Naive thymus-derived CD4-positive, alpha-beta T cell (primary cell): ENCODE results near the gene LENG1. TPM values are rescaled to one million over a fixed set of nuclear protein-coding genes. Genes with fewer than 3 reads are reported as not detected.

ENCODE experiments used
- ATAC-seq: fragments of 150-1000 bp; cut with Tn5 transposase; 2 replicates; pipeline ENCODE4 v1.10.0; 2021; ENCODE audit warnings: mild to moderate bottlenecking, moderate library complexity
- CTCF ChIA-PET: fragments of 350-600 bp; sonication (Branson Sonifier 250); formaldehyde crosslinking; loops from one replicate; lab custom pipeline; 2021; ENCODE audit warnings: antibody characterized with exemption; lab: Charles Lee
- POLR2A ChIA-PET: fragments of 350-600 bp; sonication (Branson Sonifier 250); formaldehyde crosslinking; loops from one replicate; lab custom pipeline; 2021; ENCODE audit warnings: antibody characterized with exemption, inconsistent platforms; lab: Charles Lee
- DNase-seq, 9 donors: peaks; one replicate each; pipeline versions ENCODE4 v3.0.0 to v3.0.0-alpha.2; 2020 to 2022; ENCODE audit warnings: mixed read lengths in 1 of 9
- H3K27ac ChIP-seq: one replicate; pipeline ENCODE4 v1.7.0; 2013; ENCODE audit warnings: mild to moderate bottlenecking, low read depth, low read length, moderate library complexity
- H3K27me3 ChIP-seq, 2 donors: one replicate each; pipeline ENCODE4 v1.7.0; 2013; ENCODE audit warnings: low read length in 2 of 2, mild to moderate bottlenecking in 2 of 2, moderate library complexity in 2 of 2; ENCODE audit not compliant: control insufficient read depth in 2 of 2, insufficient read depth in 2 of 2
- H3K36me3 ChIP-seq, 3 experiments: 1 replicate in 2 of 3; 2 replicates in 1 of 3; pipeline ENCODE4 v1.7.0; 2013; ENCODE audit warnings: low read length in 3 of 3, mild to moderate bottlenecking in 3 of 3, moderate library complexity in 1 of 3; ENCODE audit not compliant: insufficient read depth in 3 of 3, control insufficient read depth in 2 of 3
- H3K4me1 ChIP-seq, 2 donors: one replicate each; pipeline ENCODE4 v1.7.0; 2013; ENCODE audit warnings: low read length in 2 of 2, mild to moderate bottlenecking in 2 of 2, moderate library complexity in 1 of 2; ENCODE audit not compliant: control insufficient read depth in 2 of 2, insufficient read depth in 2 of 2
- H3K4me3 ChIP-seq: 2 replicates; pipeline ENCODE4 v1.7.0; 2013; ENCODE audit warnings: mild to moderate bottlenecking, low read length
- H3K9me3 ChIP-seq, 3 experiments: 1 replicate in 2 of 3; 2 replicates in 1 of 3; pipeline ENCODE4 v1.7.0; 2013; ENCODE audit warnings: low read length in 3 of 3; ENCODE audit not compliant: control insufficient read depth in 2 of 3
- H3K27ac Mint-ChIP-seq, 9 donors: one replicate each; pipeline ENCODE4 v1.8.0; 2020 to 2022; ENCODE audit warnings: mixed read lengths in 9 of 9, mild to moderate bottlenecking in 8 of 9, moderate library complexity in 5 of 9, inconsistent platforms in 2 of 9
- H3K27me3 Mint-ChIP-seq, 5 donors: one replicate each; pipeline ENCODE4 v1.8.0; 2021 to 2022; ENCODE audit warnings: mixed read lengths in 5 of 5, mild to moderate bottlenecking in 1 of 5
- H3K36me3 Mint-ChIP-seq, 5 donors: one replicate each; pipeline ENCODE4 v1.8.0; 2020 to 2022; ENCODE audit warnings: mixed read lengths in 5 of 5, mild to moderate bottlenecking in 3 of 5, inconsistent platforms in 1 of 5
- H3K4me1 Mint-ChIP-seq, 7 donors: one replicate each; pipeline ENCODE4 v1.8.0; 2020 to 2022; ENCODE audit warnings: mixed read lengths in 7 of 7, mild to moderate bottlenecking in 3 of 7, inconsistent platforms in 1 of 7
- H3K4me3 Mint-ChIP-seq, 10 donors: one replicate each; pipeline ENCODE4 v1.8.0; 2020 to 2022; ENCODE audit warnings: mild to moderate bottlenecking in 10 of 10, mixed read lengths in 10 of 10, moderate library complexity in 6 of 10, inconsistent platforms in 2 of 10
- H3K9me3 Mint-ChIP-seq, 11 donors: one replicate each; pipeline ENCODE4 v1.8.0; 2020 to 2022; ENCODE audit warnings: mixed read lengths in 11 of 11, mild to moderate bottlenecking in 4 of 11, inconsistent platforms in 1 of 11, moderate library complexity in 1 of 11
- intact Hi-C, 2 donors: fragments of 100-400 bp; cut with micrococcal nuclease; formaldehyde crosslinking; loops; one replicate each; pipeline ENCODE4 v1.15.1; 2023
- polyA plus RNA-seq, 2 donors: library from polyadenylated mRNA; unstranded; fragments of 300-500 nt; fragmentation: Illumina TruSeq; gene quantifications; one replicate each; pipeline ENCODE4 v1.2.3, GENCODE V29; 2021
- total RNA-seq, 6 experiments: library from RNA in 5 of 6; stranded (reverse) in 5 of 6; gene quantifications; 1 replicate in 5 of 6; 2 replicates in 1 of 6; pipeline ENCODE4 v1.2.3 and lab custom pipeline; 2021 to 2026

The LENG1 gene
- total and polyA plus RNA-seq, 7 experiments from 2014 or later = 7.1 to 20.4 (median 11.9) TPM

DNA sequence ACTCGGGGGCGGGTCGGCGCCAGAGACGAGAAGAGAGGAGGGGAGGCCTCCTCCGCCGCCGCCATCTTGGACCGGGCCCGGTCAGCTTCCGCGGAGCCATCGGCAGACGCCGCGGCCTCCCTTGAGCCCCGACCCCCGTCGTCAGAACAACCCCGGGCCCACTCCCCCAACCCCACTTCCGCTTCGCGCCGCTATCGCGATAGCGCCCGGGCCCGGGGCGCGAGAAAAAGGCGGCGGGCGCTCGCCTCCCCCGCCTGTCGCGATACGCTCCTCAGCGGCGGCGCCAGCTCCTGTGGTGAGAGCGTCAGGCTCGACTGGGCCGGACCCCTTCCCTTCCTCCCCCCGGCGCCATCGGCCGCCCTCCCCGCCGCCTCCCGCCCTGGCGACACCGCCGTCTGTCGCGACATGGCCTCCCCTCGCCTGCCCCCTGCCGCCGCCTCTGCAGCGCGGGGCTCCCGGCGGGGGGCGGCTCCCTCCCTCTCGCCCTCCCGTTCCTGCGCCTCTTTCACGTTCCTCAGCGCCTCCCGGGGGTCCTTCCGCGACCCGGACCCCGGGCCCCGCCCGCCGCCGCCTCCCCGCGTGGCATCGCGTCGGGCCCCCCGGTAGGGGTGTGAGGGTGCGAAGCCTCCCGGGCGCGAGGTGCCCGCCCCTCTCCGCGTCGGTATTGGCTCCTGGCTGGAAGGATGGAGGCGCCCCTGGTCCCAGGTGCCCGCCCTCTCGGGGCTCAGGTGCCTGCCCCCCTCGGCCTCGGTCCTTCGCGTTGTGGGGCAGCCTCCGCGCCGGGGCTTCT lies 21.6 kb downstream of the LENG1 start, which contains the start of gene CNOT3:
Gene CNOT3 (plus strand): TSS at position 64 of the 790 bp plus-strand sequence. CDS start 5,217 bp downstream, outside the sequence.
- CTCF ChIA-PET = interaction anchor here (1.0 to 1.9 kb wide), 5 partner anchors 19 to 97 kb away, joined by 4 to 7 read pairs (median 5); partner anchors contain the start of genes LENG1 and MBOAT7
- Histone ChIP-seq H3K27ac (peak within 1 kb of the TSS; percentile 97), H3K4me1 (peaks cover 19 to 30% of the 10 kb centered on the region in 2 donors), H3K9me3 (no peaks in the 10 kb centered on the region), H3K4me3 (peak within 1 kb of the TSS; percentile 66), H3K36me3 (peaks cover 0 to 24% (median 5%) of the 10 kb centered on the region in 3 experiments), H3K27me3 (no peaks in the 10 kb centered on the region)
- no peaks in the 10 kb centered on the region for H3K27me3 Mint-ChIP-seq
- POLR2A ChIA-PET = interaction anchor here (0.5 to 9.6 kb wide), 11 partner anchors 10 to 1517 kb away, joined by 3 to 173 read pairs (median 12); partner anchors contain the start of genes LENG1, LENG8, MBOAT7 and MYADM
- peaks cover 0 to 13% (median 4%) of the 10 kb centered on the region in 5 donors for H3K36me3 Mint-ChIP-seq
- H3K4me3 Mint-ChIP-seq = peak within 1 kb of the TSS; percentile 87 to 98 (median 90)
- H3K9me3 Mint-ChIP-seq = peaks cover 0 to 3% (median 0%) of the 10 kb centered on the region in 11 donors
- peaks cover 38 to 60% (median 47%) of the 10 kb centered on the region in 7 donors for H3K4me1 Mint-ChIP-seq
- H3K27ac Mint-ChIP-seq = peak within 1 kb of the TSS; percentile 85 to 94 (median 92)
- peak in 2 of 9 donors; percentile 45 to 53 for DNase-seq
- no peak for ATAC-seq
- intact Hi-C loops = loop anchor here (1.0 to 10.0 kb wide), 11 partner anchors 21 to 1467 kb away; partner anchors contain the start of genes LENG1 (in 2 of the 2), LENG9 (in 2 of the 2), MYADM (in 2 of the 2) and NDUFA3 (in 2 of the 2)

GRCh38 chr19:54136864-54137698 lies 22.4 kb downstream of the LENG1 start:
- peak overlapping the region; percentile 66 for H3K4me3 ChIP-seq
- H3K9me3 ChIP-seq = no peaks in the 10 kb centered on the region
- Mint-ChIP-seq H3K9me3 (peaks cover 0 to 3% (median 0%) of the 10 kb centered on the region in 11 donors), H3K4me3 (peak overlapping the region; percentile 87 to 98 (median 90)), H3K36me3 (peaks cover 0 to 7% (median 0%) of the 10 kb centered on the region in 5 donors), H3K27ac (peak overlapping the region; percentile 55 to 92 (median 86)), H3K27me3 (no peaks in the 10 kb centered on the region), H3K4me1 (peaks cover 31 to 59% (median 45%) of the 10 kb centered on the region in 7 donors)
- ChIA-PET CTCF (interaction anchor here (0.6 to 1.9 kb wide), 8 partner anchors 18 to 112 kb away, joined by 3 to 7 read pairs (median 4); partner anchors contain the start of genes LENG1, MBOAT7, PRPF31 and TFPT), POLR2A (interaction anchor here (0.5 to 9.6 kb wide), 18 partner anchors 11 to 1518 kb away, joined by 3 to 173 read pairs (median 6); partner anchors contain the start of genes LENG1, LENG8, MBOAT7 and MYADM)
- H3K36me3 ChIP-seq = peaks cover 0 to 16% (median 0%) of the 10 kb centered on the region in 3 experiments
- H3K27me3 ChIP-seq = no peaks in the 10 kb centered on the region
- DNase-seq (peak; percentile 90 to 100 (median 100)), ATAC-seq (peak; percentile 88)
- H3K27ac ChIP-seq = peak overlapping the region; percentile 97
- intact Hi-C loops = loop anchor here (1.0 to 10.0 kb wide), 11 partner anchors 22 to 1468 kb away; partner anchors contain the start of genes LENG1 (in 2 of the 2), LENG9 (in 2 of the 2), MYADM (in 2 of the 2) and NDUFA3 (in 2 of the 2)
- H3K4me1 ChIP-seq = peaks cover 19 to 30% of the 10 kb centered on the region in 2 donors

- Mint-ChIP-seq H3K4me1 (peaks cover 24 to 51% (median 38%) of the 10 kb centered on the region in 7 donors), H3K4me3 (peak overlapping the region; percentile 87 to 98 (median 90)), H3K36me3 (peaks cover 0 to 6% (median 0%) of the 10 kb centered on the region in 5 donors), H3K9me3 (peaks cover 0 to 1% (median 0%) of the 10 kb centered on the region in 11 donors), H3K27ac (peak overlapping the region; percentile 55 to 92 (median 86)), H3K27me3 (no peaks in the 10 kb centered on the region)
- POLR2A ChIA-PET = interaction anchor here (0.8 to 9.6 kb wide), 13 partner anchors 17 to 1503 kb away, joined by 3 to 173 read pairs (median 7); partner anchors contain the start of genes LENG1, LENG8, MBOAT7 and MYADM
- H3K4me3 ChIP-seq = peak overlapping the region; percentile 57
- DNase-seq (peak in 1 of 9 donors; percentile 23), ATAC-seq (no peak)
- intact Hi-C loops = loop anchor here in 1 of 2 donors (10.0 kb wide), 1 partner anchor 329 kb away; the partner anchor contains the start of gene LENG9
- H3K27me3 ChIP-seq = no peaks in the 10 kb centered on the region
- CTCF ChIA-PET = interaction anchor here (0.8 to 1.9 kb wide), 6 partner anchors 18 to 99 kb away, joined by 3 to 7 read pairs (median 4); partner anchors contain the start of genes LENG1, PRPF31 and TFPT
- no peaks in the 10 kb centered on the region for H3K9me3 ChIP-seq
- H3K36me3 ChIP-seq = peaks cover 0 to 16% (median 0%) of the 10 kb centered on the region in 3 experiments
- peak overlapping the region; percentile 50 for H3K27ac ChIP-seq
- H3K4me1 ChIP-seq = peaks cover 19 to 30% of the 10 kb centered on the region in 2 donors
Observed at GRCh38 chr19:54136086-54136863, 23.2 kb downstream of the LENG1 start.

GRCh38 chr19:54133957-54134590 lies 25.4 kb downstream of the LENG1 start:
- peaks cover 0 to 1% (median 0%) of the 10 kb centered on the region in 11 donors for H3K9me3 Mint-ChIP-seq
- peaks cover 18 to 29% (median 21%) of the 10 kb centered on the region in 7 donors for H3K4me1 Mint-ChIP-seq
- Histone ChIP-seq H3K4me3 (no peak overlapping the region), H3K27me3 (no peaks in the 10 kb centered on the region), H3K9me3 (no peaks in the 10 kb centered on the region), H3K4me1 (peaks cover 14 to 16% of the 10 kb centered on the region in 2 donors), H3K27ac (no peak overlapping the region), H3K36me3 (peaks cover 0 to 29% (median 3%) of the 10 kb centered on the region in 3 experiments)
- no peaks in the 10 kb centered on the region for H3K27me3 Mint-ChIP-seq
- CTCF ChIA-PET = no interaction called here
- DNase-seq (no peak), ATAC-seq (no peak)
- peak overlapping the region in 1 of 10 donors; percentile 24 for H3K4me3 Mint-ChIP-seq
- peak overlapping the region in 4 of 9 donors; percentile 49 to 80 (median 68) for H3K27ac Mint-ChIP-seq
- POLR2A ChIA-PET = interaction anchor here (0.6 to 6.1 kb wide), 2 partner anchors 18 to 734 kb away, joined by 6 to 86 read pairs; partner anchors contain the start of genes PRPF31 and TFPT
- intact Hi-C loops = loop anchor here in 1 of 2 donors (10.0 kb wide), 1 partner anchor 331 kb away; the partner anchor contains the start of gene LENG9
- H3K36me3 Mint-ChIP-seq = peaks cover 0 to 9% (median 0%) of the 10 kb centered on the region in 5 donors
